GM19025 (cell line): ENCODE results near the gene SUGCT.

ENCODE experiments used
- ATAC-seq: cut with Tn5 transposase; IDR thresholded peaks from one replicate; pipeline ENCODE4 v1.9.1; 2021; ENCODE audit warnings: mild to moderate bottlenecking, low read depth, moderate library complexity; ENCODE audit not compliant: unreplicated experiment

Gene SUGCT

GRCh38 chr7:40311307-40311706 is 176.5 kb downstream of the SUGCT start:
- ATAC-seq: peak; percentile 99

DNA sequence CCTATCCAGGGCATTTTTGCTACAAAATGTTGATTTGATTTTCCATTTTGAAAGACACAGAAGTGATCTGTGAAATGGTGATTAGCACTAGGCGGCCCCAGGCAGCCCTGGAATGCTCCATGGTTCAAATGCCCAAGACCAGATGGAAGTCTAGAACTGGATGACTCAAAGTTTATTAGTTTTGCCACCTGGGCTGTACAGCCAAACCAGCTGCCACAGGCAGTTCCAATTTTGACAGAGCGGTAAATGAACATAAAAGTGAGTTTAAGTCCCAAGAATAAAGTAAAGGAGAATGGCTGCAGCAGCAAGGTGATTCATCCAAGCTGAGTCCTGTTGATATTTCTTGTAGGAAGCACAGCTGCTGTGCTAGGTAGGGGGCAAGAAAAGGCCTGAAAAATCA is 180.5 kb downstream of the SUGCT start:
- no peak for ATAC-seq

DNA sequence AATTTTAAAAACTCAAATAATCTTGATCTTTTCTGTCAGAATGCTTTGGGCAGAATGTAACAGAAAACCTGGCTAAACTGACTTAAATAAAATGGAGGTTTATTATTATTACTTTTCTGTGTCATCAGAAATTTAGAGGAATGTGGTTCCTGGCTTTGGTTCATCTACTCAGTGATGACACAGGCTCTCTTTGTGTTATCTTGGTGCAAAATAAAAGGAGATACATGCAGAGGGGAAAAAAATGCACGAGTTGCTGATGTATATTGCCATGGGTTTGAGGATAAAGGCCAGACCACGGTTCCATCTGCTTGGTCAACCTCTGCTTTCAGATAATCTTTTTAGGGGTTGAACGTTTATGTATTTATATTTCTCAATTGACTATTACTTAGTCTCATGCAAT is 181.4 kb downstream of the SUGCT start:
- ATAC-seq: no peak

GRCh38 chr7:40324914-40325313 is 190.1 kb downstream of the SUGCT start:
- ATAC-seq: no peak

GRCh38 chr7:40327113-40327512 is 192.3 kb downstream of the SUGCT start:
- no peak for ATAC-seq

DNA sequence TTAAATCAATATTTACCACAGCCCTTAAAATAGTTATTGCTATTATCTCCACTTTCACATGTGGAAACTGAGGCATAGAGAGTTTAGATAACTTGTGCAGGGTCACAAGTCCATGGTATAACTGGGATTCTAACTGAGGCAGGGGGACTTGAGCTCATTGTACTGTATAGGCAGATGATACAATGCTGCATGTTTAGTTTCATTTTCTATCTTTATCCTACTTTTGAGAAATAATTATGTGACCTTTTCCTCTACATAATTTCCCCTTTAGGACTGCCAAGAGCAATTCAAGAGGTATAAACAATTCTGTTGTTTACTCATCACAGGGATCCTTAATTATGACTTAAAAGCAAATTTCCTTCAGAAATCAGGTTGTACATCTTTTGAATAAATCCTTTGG is 193.1 kb downstream of the SUGCT start:
- no peak for ATAC-seq

GRCh38 chr7:40329601-40330153 is 194.9 kb downstream of the SUGCT start:
- ATAC-seq: no peak

GRCh38 chr7:40330408-40330807 is 195.6 kb downstream of the SUGCT start:
- ATAC-seq: no peak

DNA sequence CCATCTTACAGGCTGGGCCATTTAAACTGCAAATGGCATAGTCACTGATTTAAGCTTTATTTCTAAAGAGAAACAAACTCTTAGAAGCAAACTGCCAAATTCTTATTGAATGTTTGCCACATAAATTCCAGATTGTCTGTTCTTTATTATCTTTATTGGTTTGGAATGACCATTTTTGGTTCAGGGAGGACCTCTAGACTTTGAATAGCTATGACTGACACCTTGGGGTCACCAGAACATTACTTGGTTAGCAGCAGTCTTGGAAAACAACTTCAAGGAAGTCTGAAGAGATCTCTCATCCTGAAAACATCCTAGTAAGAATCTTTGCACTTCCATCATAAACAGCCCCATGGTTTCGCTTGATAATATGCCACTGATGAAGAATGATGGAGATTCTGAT is 197.1 kb downstream of the SUGCT start:
- no peak for ATAC-seq

GRCh38 chr7:40332516-40332915 is 197.7 kb downstream of the SUGCT start:
- no peak for ATAC-seq

- no peak for ATAC-seq
These were observed 207.0 kb downstream of the SUGCT start for GRCh38 chr7:40341836-40342235.

GRCh38 chr7:40346554-40346953 is 211.7 kb downstream of the SUGCT start:
- no peak for ATAC-seq

DNA sequence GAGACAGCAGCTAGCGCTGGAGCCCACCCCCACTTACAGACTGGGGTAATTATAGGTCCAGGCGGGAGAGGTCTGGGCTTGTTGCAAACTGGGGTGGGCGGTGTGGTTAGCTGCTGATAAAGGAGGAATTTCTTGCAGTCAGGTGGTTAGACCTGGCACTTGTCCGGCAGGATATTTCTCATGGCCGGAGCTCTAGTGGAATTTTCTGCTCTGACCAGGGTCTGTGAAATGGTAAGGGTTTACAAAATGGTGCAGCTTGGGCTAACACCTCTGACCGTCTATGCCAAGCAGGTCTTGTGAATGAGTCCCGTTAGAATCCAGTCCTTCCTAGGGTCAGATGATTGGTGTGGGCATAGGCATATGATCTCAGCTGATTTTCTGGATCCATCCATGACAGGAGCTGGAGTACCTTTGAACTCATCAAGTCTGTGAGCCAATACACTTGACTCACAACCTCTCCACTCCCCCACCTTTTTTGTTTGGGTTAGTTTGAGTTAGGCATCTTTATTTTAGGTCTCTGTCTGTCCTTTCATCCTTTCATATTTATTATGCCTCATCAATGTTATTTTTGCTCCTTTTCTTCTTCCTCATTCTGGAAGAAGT is 213.4 kb downstream of the SUGCT start:
- no peak for ATAC-seq

DNA sequence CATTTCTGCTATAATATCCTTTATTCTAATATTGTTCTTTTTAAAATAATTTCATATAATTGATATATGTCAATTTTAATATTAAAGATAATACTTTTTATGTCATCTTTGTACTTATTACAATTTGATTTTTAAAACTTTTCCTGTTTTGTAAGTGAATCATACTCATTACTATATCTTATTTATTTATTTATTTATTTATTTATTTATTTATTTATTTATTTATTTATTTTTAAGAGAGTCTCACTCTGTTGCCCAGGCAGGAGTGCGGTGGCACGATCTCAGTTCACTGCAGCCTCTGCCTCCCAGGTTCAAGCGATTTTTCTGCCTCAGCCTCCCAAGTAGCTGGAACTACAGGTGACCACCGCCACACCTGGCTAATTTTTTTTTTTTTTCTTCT is 215.3 kb downstream of the SUGCT start:
- ATAC-seq: no peak

DNA sequence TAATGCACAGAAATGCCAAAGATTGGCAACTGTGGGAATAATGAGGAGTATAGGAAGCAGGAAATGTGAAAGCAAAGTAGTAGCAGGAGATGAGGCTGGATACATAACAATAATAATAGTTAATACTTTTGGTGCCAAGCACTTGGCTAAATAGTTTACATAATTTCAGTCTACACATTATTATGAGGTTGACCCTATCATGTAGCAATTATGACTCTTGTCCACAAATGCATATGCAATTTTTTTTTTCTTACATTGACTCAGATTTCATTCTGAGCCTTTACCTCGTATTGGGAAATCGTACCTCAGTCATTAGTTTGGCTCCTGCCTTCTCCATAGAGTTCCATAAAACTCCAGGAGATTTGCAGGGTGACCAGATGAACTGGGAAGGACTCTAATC is 219.9 kb downstream of the SUGCT start:
- ATAC-seq: no peak

DNA sequence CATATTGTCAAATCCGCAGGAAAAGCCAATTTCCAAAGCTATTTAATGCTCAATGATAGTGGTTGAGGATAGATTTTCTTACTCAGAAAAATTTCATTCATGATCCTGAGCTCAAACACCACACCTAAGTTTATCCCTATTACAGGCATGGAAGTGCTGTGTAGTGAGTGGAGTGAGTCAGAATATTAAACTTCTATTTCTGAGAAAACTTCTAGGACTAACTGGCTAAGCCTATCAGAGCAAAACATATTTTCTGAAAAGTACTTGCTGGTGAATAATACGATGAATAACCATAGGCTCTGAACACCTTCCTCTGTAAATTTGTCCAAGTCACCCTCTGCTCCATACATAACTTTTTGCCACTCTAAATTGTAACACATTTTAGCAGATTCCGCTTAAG is 221.5 kb downstream of the SUGCT start:
- ATAC-seq: no peak

GRCh38 chr7:40356871-40357709 is 222.3 kb downstream of the SUGCT start:
- no peak for ATAC-seq

GRCh38 chr7:40369641-40370277 is 235.0 kb downstream of the SUGCT start:
- no peak for ATAC-seq

DNA sequence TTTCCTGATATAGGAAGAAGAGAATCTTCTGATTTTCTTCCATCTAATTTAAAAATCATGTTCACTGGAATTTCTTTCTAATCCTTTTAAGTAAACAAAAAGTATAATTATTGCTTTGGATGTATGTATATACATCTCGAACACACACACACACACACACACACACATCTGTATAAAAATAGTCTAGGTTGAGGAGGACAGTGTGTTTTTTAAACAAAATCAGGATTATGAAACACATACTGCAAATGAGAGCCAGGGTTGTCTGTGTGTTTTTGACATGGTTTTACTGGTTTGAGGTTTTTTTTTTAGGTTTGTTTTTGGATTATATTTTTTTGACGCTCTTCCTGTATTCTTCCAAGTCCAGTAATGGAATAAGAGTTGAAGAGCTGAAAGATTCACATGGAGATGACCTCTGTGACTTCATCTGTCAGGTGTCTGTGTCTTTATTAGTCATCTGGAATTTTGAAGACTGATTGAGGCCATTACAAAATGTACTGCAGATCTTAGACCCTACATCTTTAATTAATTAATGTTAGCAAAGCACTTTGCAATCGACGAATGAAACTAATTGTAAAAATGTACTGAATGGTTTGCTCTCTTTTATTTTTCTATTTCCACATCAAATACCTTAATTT is 237.1 kb downstream of the SUGCT start:
- no peak for ATAC-seq

- ATAC-seq: no peak
These were observed 239.8 kb downstream of the SUGCT start for GRCh38 chr7:40374575-40374974.

DNA sequence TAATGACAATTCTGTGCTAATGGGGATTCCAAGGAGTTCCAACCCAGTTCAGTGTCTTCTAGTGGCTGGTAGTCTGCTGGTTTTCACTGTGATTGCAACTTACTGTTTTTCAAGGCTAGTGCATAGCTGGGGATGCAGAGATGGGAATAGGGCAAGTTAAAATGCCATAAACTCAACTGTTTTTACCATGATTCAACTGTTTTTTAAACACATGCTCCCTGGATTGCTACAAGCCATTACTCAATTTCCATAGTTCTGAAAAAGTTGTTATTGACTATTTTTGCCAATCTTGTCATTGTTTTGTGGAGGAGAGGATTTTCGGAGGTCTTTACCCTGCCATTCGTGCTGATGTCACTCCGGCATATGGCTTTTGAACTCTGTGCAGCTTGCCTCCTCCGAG is 245.3 kb downstream of the SUGCT start:
- ATAC-seq: no peak
